Left colon (tissue), 2 donors: ENCODE measurements around the gene CDH12. TPM values are rescaled to one million over a fixed set of nuclear protein-coding genes. Genes with fewer than 3 reads are reported as not detected.
"Not testable (repeated sequence)": the region's sequence is repeated elsewhere in the genome, so short reads cannot be mapped to it uniquely, and the experiment has no call there.

Experiments
- ATAC-seq: fragments of 200-7000 bp; cut with Tn5 transposase; one replicate; pipeline ENCODE4 v1.9.1; 2020; ENCODE audit warnings: mild to moderate bottlenecking, moderate library complexity
- DNase-seq, 2 donors: peaks; one replicate each; pipeline ENCODE4 v3.0.0-alpha.2; 2020
- intact Hi-C, 2 donors: fragments of 100-400 bp; cut with DNase I in 1 of 2; cut with micrococcal nuclease in 1 of 2; formaldehyde crosslinking; loops; one replicate each; pipeline versions ENCODE4 v1.11.2 to v1.14.0; 2022; cut with DNase I, micrococcal nuclease
- total RNA-seq, 2 donors: library from RNA; stranded (reverse); fragmentation: NEBNext Ultra II Directional; extraction: Animal tissue kit (Norgen Biotek cat#: 25700); gene quantifications; one replicate each; pipeline ENCODE4 v1.2.1, GENCODE V29; 2021
- donor health status: DM: no; HTN: no; CAD: no.
- donor health status: DM: yes; HTN: yes; CAD: no.

CDH12 gene
- total RNA-seq, 2 donors from 2014 or later: not detected

DNA sequence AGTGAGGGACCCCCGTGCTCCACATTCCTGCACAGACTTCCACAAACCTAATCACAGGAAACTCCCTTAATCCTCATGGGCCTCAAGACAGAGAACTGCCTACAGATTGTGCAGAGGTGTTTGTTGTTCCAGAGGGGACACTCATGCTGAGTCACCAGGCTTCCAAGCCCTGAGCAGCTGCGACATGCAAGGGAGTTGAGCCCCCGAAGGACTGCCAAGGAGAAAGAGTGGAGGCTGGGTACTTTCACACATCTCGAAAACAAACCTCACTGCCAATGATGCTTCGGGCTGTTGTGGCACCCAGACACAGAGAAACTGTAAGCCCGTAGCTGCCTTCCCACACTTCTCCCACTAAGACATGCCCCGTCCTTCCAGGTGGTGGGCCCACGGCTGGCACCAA, 480.8 kb downstream of the CDH12 start:
- intact Hi-C loops: no loop called here
- no peak for ATAC-seq
- DNase-seq: no peak

DNA sequence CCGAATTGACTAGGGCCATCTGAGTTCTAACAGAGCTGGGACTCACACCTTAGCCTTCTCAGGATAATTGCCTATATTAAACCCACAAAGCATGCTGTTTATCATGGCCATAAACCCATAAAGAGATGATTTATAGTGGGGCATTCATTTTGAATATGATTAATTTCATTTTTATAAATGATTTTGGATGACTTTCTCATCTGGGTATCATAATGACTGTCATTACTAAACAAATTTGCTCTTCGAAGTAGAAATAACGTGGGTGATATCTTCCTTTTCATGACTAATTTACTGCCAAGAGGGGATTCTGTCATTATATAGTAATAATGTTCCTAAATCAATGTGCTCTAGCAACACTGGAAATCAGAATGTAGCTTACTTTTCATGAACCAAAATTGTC, 498.2 kb downstream of the CDH12 start:
- intact Hi-C loops: no loop called here
- ATAC-seq (no peak), DNase-seq (no peak)

DNA sequence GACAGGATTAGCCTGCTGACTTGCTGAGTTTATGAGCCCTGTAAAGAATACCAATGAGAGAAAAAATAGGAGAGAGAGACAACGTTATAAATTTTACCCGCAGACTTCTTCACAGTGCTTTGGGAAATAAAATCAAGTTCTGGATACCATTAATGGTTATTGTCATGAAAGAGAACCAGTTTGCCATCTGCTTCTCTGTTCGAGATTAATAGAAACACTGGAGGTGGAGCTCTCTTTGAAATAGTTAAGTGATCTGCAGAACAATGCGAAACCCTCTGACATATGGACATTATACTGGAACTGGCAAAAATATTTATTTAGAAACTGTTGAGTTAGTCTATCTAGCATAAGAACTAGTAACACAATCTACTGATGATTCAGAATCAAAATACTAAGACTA, 500.7 kb downstream of the CDH12 start:
- ATAC-seq: no peak
- DNase-seq: no peak
- intact Hi-C loops: no loop called here

DNA sequence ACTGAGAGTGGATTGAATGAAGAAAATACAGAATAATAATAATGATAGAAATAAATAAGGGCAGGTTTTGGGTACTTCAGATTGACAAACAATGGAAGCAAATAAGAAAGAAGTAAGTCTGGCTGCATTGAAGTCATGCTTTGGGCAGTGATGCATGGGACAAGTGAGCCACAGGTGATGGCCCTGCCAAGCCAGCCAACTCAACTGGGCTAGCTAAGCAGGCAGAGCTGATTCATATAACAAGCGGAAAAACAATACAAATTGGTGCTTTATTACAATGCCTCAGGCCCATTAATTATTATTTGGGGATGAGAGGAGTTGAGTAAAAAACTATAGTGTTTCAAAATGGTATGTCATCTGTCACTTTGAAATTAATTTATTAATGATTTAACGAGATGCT, 502.0 kb downstream of the CDH12 start:
- no peak for DNase-seq
- intact Hi-C loops: no loop called here
- no peak for ATAC-seq

DNA sequence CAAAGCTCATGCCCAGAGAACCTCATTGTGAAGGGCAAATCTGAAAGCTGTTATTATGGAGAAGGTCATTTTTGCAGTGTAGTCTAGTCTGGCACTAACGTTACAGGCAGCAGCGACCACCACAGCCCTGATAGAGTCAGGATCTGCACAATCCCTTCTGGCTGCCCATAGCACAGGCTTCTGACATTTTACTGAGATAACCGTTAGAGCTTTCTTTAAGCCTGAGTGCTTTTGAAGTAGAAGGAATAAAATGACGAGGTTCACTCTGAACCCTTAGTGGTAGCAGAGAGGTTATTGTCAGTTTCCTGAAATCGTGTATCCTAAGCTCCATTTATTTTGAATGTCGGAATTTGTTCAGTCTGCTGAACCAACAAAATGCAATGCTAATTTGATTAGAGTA, 505.1 kb downstream of the CDH12 start:
- intact Hi-C loops: no loop called here
- ATAC-seq (no peak), DNase-seq (no peak)

DNA sequence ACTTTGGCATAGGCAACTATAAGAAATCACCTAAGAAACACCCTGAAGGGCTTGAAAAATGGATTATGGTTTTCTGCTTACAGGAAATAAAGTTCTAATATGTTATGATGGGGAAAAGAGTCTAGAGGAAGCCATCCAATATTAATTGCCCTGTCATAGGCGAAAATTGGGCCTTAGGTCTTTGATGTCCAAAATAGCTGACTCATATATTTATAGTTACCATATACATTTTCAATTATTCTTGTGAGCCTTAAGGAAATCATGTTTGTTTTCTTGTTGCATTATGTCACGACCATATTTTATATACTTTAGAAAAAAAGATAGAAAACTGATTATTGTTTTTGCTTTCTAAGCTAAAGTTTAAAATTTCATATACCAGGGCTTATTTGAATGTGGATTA, 509.1 kb downstream of the CDH12 start:
- no peak for DNase-seq
- no peak for ATAC-seq
- intact Hi-C loops: no loop called here

DNA sequence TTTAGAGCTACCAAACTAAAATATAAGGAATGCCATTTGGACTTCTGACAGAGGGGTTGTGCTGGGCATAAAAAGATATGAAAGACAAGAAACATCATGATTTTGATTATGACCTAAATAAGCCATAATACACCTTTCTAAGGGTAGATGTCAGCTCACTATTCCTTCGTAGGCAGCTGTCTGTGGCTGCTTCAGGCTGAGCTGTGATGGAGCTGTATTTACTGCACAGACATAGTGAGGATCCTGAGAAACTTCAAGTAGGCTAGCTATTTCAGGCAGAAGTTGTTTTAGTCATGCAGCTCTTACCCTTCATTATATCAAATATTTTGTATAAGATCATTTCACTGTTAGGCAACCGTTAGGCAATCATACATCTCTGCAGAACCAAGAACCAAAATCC, 511.7 kb downstream of the CDH12 start:
- intact Hi-C loops: no loop called here
- ATAC-seq (no peak), DNase-seq (no peak)

DNA sequence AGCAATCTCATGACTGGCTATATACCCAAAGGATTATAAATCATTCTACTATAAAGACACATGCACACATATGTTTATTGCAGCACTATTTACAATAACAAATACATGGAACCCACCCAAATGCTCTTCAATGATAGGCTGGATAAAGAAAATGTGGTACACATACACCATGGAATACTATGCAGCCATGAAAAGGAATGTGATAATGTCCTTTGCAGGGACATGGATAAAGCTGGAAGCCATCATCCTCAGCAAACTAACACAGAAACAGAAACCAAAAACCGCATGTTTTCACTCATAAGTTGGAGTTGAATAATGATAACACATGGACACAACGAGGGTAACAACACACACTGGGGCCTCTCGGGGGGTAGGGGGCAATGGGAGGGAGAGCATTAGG, 520.2 kb downstream of the CDH12 start:
- DNase-seq, intact Hi-C loops, ATAC-seq: not testable (repeated sequence)

DNA sequence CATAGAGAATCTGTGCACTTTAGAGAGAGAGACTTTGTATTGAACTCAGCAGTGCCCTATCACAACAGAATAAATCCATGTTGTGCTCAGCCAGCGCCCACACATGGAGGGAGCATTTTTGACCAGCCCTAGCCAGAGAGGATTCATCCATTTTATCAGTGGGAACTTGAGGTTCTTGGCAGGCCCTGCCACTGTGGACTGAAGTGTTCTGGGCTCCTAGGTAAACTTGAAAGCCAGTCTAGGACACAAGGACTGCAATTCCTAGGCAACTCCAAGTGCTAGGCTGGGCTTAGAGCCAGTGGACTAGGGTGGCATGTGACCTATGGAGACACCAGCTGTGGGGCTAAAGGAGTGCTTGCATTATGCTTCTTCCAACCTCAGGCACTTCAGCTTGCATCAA, 523.5 kb downstream of the CDH12 start:
- intact Hi-C loops: no loop called here
- DNase-seq (no peak), ATAC-seq (no peak)

DNA sequence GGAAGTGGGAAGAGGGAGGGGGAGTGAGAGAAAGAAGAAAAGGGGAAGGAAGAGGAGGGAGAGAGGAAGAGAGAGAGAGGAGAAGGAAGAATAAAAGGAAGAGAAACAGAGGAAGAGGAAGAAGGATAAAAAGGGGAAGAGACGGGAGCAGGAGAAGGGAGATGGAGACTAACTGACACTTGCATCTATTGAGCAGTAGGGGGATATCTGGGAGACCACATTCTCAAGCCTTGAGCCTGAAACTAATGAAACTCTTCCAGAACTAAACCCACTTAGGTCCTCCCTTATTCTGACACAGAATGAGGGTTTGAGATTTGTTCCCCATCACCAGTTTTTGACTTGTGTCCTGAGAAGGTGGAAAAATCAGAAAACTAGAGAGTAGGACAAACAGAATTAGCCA, 533.3 kb downstream of the CDH12 start:
- intact Hi-C loops: no loop called here
- DNase-seq: no peak

DNA sequence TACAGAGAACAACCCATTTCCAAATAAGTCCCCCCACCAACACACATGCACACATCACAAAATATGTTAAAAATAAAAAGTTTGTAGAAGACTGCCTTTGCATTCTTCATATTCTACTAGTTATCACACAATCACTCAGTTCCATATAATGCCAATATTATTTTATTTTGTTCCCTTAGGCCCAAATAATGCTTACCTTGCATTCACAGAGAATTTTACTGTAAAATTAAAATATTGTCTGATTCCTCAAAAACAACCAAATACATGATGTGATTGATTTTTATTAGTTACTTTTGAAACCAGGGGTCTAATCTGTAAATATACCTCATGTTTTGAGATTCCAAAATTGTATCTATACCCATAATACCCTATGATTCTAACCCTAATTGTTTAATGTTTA, 536.9 kb downstream of the CDH12 start:
- no peak for ATAC-seq
- intact Hi-C loops: no loop called here
- DNase-seq: no peak

More for the DNA sequence above, 533.3 kb downstream of the CDH12 start:
- ATAC-seq: no peak

DNA sequence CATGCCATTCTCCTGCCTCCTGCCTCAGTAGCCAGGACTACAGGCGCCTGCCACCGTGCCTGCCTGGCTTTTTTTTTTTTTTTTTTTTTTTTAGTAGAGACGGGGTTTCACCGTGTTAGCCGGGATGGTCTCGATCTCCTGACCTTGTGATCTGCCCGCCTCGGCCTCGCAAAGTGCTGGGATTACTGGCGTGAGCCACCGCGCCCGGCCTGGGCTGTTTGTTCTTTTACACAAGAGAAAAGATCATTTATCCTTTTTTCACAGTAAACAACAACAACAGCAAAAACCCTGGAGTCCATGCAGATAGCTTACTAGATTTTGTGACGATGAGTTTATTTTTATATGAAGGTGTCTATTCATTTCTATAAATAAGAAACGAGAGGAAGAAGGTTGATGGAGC, 538.1 kb downstream of the CDH12 start:
- ATAC-seq, DNase-seq, intact Hi-C loops: not testable (repeated sequence)

DNA sequence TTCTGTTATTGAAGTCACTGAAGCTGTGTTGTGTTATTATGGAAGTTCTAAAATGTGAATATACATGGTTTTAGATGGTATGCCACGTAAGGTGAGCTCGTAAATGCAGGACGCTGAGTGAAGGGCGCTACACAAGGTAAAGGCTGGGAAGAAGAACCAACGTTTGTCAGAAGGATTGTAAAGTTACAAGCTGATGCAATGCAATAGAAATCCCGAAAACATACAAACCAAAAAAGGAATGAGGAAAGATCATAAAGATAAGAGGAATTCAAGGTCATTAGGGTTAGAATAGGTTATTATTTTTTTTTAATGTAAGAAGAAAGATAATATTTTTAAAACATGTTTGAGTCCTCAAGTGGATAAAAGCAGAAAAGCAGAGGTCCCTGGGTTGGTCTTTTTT, 538.6 kb downstream of the CDH12 start:
- DNase-seq: no peak

DNA sequence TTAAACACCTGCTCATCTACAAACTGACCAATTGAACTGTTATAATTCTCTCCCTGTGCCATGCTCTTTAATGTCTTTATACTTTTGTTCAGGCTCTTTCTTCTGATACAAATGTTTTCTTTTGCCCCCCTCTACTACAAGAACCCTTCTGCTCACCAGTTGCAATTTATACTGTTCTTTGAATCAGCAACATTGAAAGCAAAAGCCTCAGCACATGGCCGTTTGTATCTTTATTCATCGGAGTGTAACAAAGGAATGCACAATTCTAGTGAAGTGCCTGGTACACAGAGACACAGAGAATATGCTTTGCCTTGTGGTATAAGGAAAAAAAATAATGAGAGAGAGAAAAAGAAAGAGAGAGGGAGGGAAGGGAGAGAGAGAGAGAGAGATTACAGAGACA, 547.1 kb downstream of the CDH12 start:
- DNase-seq (no peak), ATAC-seq (no peak)
- intact Hi-C loops: no loop called here

More for the DNA sequence above, 538.6 kb downstream of the CDH12 start:
- ATAC-seq: no peak
- intact Hi-C loops: no loop called here

DNA sequence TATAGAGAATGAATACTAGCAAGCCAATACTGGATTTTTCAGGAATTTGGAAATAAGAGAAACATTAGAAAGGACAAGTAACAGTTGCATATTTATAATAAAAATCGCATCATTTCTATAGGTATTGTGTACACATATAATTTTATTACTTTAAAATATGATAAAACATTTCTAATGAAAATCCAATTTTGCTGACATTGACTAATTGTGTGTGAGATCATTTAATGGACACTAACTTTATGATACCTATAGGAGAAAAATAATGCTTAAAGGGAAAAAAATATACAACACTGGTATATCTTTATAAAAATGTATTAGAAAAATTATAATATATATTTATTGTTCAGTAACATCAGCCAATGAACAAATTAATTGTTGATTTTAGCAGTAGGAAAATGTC, 557.3 kb downstream of the CDH12 start:
- DNase-seq (no peak), ATAC-seq (no peak)
- intact Hi-C loops: no loop called here

DNA sequence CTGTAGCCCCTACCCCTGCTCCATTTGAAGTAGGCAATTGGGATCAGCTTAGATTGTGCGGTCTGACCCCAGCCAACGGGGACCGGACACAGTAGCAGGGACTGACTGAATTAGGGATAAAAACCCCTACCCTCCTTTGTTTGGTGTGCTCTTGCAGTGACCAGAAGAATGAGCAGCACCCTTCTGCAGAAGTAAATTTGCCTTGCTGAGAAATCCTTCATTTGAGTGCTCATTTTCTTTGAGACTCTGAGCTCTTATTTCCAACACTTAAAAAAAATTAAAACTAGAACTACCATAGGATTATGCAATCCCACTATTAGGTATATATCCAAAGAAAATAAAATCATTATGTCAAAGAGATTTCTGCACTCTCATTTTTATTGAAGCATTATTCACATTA, 560.0 kb downstream of the CDH12 start:
- intact Hi-C loops: no loop called here
- ATAC-seq (no peak), DNase-seq (no peak)

DNA sequence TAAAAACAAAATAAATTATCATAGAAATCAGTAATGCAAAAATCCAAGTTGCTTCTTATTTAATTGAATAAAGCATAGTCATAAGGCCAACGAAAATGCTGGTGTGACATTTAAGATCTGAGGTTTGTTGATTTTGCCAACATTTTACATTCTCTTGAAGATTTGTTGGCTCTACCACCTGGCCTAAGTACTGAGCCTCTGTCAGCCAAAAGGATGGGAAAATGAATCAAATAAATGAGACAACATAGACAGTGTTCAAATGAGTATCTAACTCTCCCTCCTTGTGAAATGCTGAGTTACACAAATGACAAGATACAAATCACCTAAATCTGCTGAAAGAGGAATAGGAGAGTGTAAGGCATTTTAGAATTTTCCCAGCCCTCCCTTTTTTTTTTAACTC, 575.0 kb downstream of the CDH12 start:
- intact Hi-C loops: no loop called here
- DNase-seq (no peak), ATAC-seq (no peak)

DNA sequence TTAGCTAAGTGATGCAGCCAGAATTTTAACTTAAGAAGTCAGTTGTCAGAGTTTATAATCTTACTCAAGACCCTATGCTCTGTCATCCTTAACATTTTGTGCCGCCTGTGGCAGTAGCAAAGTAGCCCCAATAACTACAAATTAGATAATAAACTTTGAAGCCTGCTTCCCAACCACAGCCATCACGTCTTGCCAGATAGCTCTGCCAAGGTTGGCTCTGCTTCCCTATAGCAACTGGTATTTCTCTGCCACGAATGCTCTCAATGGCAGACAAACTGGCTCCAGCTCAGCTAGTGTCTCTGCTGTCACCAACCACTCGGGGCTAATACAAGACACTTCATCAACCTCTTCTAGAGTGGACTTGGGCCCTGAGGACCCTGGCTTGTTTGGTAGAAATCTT, 576.1 kb downstream of the CDH12 start:
- no peak for ATAC-seq
- intact Hi-C loops: no loop called here
- DNase-seq: no peak

DNA sequence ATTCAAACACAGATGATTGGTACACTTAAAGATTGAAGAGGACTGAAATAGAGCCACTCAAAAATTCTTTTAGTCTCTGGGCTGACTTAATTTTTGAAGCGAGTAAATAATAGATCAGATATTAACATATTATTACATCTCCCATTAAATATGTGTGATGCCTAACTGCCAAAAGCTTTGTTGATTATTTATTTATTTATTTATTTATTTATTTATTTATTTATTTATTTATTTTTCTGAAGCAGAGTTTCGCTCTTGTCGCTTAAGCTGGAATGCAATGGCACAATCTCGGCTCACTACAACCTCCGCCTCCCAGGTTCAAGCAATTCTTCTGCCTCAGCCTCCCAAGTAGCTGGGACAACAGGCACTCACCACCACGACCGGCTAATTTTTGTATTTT, 587.3 kb downstream of the CDH12 start:
- DNase-seq, intact Hi-C loops: not testable (repeated sequence)

DNA sequence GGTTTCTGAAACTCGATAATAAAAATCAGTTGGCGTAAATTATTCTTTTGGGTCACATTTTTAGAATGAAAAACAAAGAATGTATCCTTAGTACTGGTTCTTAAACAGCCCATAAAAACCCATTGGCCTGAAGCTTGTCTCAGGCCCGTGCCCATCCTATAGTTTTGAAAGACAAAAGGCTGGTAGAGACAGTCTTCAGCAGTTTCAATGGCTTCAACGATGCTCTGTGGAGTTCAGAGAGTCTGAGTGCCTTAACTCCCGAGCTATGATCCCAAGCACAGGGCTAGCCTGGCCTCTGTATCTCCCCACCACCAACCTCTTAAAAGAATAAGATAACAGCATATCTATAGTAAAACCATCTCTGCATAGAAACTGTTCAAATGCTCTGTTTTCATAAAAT, 595.0 kb downstream of the CDH12 start:
- intact Hi-C loops: no loop called here
- DNase-seq (no peak), ATAC-seq (no peak)

More for the DNA sequence above, 587.3 kb downstream of the CDH12 start:
- ATAC-seq: not testable (repeated sequence)

DNA sequence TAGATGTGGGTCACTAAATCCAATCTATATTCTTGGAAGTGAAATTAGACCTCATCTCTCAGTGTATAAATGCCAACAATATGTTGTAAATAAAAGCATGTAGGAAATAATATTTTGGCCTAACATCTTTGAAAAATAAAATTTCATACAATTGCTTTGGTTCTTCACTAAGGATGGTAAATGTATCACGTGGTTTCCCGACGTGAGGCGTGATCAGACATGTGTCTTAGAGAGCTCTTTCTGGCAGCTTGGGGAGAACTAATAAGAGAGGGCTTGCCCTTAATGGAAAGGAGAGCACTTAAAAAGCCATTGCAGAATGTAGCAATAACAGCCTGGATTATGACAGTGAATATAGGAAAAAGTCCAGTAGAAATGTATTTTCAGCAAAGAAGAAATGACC, 602.6 kb downstream of the CDH12 start:
- no peak for ATAC-seq
- intact Hi-C loops: no loop called here

DNA sequence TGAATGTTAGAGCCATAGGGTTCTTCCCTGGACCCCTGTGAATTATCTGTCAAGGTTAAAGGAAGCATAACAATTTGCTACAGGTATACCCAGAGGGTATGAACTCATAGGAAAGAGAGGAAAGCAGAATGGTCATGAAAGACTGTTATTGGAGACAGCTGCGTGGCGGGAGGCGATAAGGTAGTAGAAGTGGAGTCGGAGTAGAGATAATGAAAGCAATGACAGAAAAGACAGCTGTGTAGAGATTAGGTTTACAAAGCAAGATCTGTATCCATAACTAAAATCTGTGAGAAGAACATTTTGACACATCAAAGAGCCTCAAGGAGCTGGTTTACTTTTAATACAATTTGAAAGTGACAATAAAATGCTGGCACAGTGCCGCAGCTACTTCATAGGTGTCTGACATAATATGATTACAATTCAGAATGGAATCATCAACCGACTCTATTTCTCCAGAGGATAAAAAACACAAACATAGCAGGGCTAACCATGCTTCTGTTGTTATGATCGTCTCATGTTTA, 603.9 kb downstream of the CDH12 start:
- no peak for ATAC-seq
- intact Hi-C loops: no loop called here
- no peak for DNase-seq

More for the DNA sequence above, 602.6 kb downstream of the CDH12 start:
- DNase-seq: no peak
